ENCODE measurements around the gene TM2D1. TPM values are rescaled to one million over a fixed set of nuclear protein-coding genes. Genes with fewer than 3 reads are reported as not detected.

Gene TM2D1
- total RNA-seq, 1 experiment from 2014 or later, result 100 TPM

- no peak for DNase-seq (ENCODE audit: low spot score)
Measured at GRCh38 chr1:61644303-61644702, 80.6 kb downstream of the TM2D1 start.

- DNase-seq (ENCODE audit: low spot score), result no peak
Measured at GRCh38 chr1:61642475-61643232, 82.3 kb downstream of the TM2D1 start.

DNA sequence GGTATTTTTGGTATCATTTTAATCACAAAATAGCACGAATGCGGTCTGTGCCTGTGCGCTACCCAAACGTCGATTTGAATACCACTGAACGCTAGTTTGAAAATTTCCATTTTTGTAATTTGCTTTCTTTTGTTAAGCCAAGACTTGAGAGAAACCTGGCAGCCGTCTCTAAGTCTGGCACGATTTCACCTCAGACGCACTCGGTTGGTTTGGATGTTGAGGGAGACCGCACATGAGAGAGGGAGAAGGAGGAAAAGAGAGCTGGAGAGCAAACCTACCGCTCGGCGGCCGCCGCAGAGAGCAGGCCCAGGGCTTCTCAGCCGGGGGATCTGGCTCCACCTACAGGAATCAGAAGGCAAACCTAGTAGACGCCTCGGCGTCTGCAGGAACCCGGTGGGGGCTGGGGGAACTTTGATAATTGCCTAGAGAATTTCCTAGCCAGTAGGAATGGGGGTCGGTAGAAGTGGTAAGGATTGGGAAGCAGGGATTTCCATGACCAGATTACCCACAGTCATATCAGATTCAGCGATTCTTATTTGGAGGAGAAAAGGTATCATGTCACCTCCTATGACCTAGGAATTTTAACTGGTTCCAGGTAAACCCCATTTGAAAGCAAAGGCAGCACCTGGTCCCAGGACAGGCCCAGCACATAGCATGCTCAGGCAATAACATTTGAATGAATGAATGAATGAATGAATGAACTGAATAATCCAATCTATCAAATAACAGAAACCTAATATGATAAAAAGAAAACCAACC, 83.2 kb downstream of the TM2D1 start:
- DNase-seq (ENCODE audit: low spot score), result peak; percentile 23

DNA sequence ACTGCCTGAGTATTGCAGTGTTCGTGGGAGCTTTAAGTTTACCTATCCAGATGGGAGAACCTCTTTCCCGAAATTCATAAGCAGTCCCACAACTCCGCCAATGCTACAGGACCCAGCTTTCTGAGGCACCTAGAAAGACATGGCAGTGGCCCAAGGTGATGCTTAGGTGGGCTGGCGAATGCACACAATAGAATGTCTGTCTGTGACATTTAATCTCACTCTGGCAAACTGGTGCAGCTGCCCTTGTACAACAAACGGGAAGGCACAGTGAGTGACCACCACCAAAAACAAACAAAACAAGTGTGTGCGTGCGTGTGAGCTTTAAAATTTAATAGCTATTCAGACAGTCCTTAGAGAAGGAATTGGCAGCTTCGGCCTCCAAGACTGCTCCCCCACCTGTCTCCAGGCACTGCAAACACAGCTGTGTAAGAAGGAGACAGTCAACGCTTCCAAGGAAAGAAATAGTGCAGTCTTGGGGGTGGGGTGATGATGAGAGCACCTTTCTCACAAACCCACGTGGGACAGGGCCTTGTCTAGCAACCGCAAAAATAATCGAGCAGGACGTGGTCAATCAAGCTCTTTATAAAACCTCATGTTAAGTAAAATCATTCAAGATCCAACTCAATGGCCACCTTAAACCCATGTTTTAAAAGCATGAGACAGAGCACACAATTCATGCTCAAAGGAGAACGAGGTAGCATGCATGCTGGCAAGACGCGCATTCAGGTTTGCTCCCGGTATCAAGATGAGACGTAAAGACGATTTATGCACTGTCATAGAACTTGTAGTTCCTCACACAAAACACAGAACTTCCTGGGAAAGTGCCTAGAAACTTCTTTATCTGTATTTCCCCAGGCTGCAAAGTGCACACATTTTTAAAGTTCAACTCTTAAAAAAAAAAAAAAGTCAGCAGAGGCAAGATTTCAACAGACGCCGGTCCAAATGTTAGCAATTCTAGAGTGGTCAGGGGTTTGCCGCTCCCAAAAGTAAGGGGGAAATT, 84.1 kb downstream of the TM2D1 start:
- no peak for DNase-seq (ENCODE audit: low spot score)

GRCh38 chr1:61639608-61640336, 85.2 kb downstream of the TM2D1 start:
- DNase-seq (ENCODE audit: low spot score), result no peak

GRCh38 chr1:61638911-61639605, 85.9 kb downstream of the TM2D1 start:
- no peak for DNase-seq (ENCODE audit: low spot score)

DNA sequence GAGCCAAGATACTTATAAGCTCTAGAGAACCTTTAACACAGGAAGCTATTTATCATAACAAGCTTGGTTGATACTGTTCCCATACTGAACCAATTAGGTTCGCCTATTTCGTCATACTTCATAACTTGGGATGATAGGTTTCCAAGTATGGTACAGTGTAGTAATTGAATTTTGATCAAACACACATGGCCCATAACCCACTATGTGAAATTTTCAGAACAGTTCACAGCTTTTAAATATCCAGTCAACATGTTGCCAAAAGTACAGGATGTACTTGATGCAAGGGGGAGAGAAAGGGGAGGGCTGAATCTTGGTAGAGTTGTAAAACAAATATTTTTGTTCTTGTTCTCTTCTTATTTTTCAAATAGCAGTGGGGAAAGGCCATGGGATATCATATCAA, 86.6 kb downstream of the TM2D1 start:
- DNase-seq (ENCODE audit: low spot score), result no peak

- no peak for DNase-seq (ENCODE audit: low spot score)
Measured at GRCh38 chr1:61637470-61637869, 87.5 kb downstream of the TM2D1 start.

DNA sequence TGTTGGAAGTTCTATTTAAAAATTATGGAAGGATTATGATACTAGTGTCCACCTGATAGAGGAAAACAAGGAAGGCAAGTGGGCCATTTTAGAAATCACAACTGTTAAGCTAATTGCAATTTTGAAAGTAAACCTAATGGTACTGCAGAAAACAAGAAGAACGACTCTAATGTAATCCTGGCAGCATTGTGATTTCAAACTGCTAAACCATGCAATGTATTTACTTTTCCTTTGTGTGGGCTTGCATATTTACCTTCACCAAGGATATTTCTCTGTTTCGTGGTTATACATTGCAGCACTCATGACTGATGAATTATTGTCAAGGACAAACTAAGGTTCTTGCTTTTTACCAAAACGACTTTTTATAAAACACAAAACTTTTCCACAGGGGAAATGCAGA, 88.1 kb downstream of the TM2D1 start:
- no peak for DNase-seq (ENCODE audit: low spot score)

GRCh38 chr1:61636376-61636775, 88.6 kb downstream of the TM2D1 start:
- DNase-seq (ENCODE audit: low spot score), result no peak

GRCh38 chr1:61635557-61635956, 89.4 kb downstream of the TM2D1 start:
- no peak for DNase-seq (ENCODE audit: low spot score)

DNA sequence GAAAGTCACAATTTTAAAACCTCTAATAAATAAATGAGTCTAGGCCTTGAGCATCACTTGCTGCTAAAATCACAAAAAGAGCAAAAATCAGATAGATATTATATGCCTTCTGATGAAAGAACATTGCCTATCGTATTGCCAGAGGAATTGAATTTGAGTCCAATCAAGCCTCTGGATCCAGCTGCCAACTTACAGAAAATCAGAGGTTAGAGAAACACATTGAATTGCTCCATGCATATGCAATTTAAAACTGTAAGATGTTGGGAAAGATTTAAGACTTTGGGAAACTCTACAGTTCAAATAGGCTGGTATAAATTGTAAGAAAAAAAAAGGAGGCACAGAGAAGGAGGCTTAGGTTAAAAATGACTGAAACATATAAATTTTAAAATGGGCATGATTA, 93.5 kb downstream of the TM2D1 start:
- DNase-seq (ENCODE audit: low spot score), result no peak

Other genes starting within 250 kb of the TM2D1 start
- gene PATJ, start 17.3 kb upstream of the TM2D1 start, total RNA-seq (2014; rRNA removed; shearing (Covaris generic)), result 10.0 and 11.2 TPM in 2 replicates

Data from H4 (cell line).